HCT116 (cell line): ENCODE results near the gene SLAIN1. TPM values are rescaled to one million over a fixed set of nuclear protein-coding genes. Genes with fewer than 3 reads are reported as not detected.

Experiments used
- ATAC-seq: fragments of 200-7000 bp; cut with Tn5 transposase; 2 replicates; pipeline ENCODE4 v1.9.1; 2020; ENCODE audit warnings: mild to moderate bottlenecking, moderate library complexity
- BruUV-seq: library from RNA; stranded (reverse); fragments of 400-500 nt; replicated peaks from 2 replicates; lab custom pipeline; 2021; lab: Mats Ljungman, UMichigan
- CTCF ChIA-PET: fragments of 300-600 bp; sonication (Branson Sonifier 250); formaldehyde crosslinking; loops from one replicate; lab custom pipeline; 2021; ENCODE audit warnings: antibody characterized with exemption; lab: Charles Lee
- POLR2A ChIA-PET: fragments of 300-600, 350-600 bp; sonication (Branson Sonifier 250); formaldehyde crosslinking; loops from one replicate; lab custom pipeline; 2021; ENCODE audit warnings: antibody characterized with exemption; lab: Charles Lee
- RAD21 ChIA-PET, 2 experiments: fragments of 300-600 bp; sonication (Branson Sonifier 250); formaldehyde crosslinking; loops; one replicate each; lab custom pipeline; 2023; ENCODE audit warnings: low total read pairs in 2 of 2; ENCODE audit not compliant: uncharacterized antibody in 2 of 2, unreplicated experiment in 2 of 2, low non-redundant PET in 1 of 2; lab: Charles Lee
- DNase-seq: peaks from one replicate; pipeline ENCODE4 v3.0.0-alpha.2; 2010; ENCODE audit warnings: low read depth, low spot score
- H2AFZ ChIP-seq: fragments of 200-600 bp; shearing (Covaris generic), sonication (generic); 2 replicates; pipeline ENCODE4 v1.6.1; 2017; ENCODE audit warnings: low read depth, mixed run types, mixed read lengths, antibody characterized with exemption, low read length; ENCODE audit not compliant: poor library complexity, severe bottlenecking
- H3K27ac ChIP-seq: 2 replicates; pipeline ENCODE4 v1.5.1; 2012; ENCODE audit warnings: low read depth, low read length
- H3K27me3 ChIP-seq: fragments of 200-600 bp; sonication (generic); 2 replicates; pipeline ENCODE4 v1.6.1; 2016; ENCODE audit warnings: mixed run types, low read length, mixed read lengths; ENCODE audit not compliant: insufficient read depth
- H3K36me3 ChIP-seq, 2 experiments: fragments of 200-500 bp in 1 of 2; fragments of 200-600 bp in 1 of 2; sonication (Bioruptor generic) in 1 of 2; sonication (generic) in 1 of 2; 2 replicates each; pipeline versions ENCODE4 v1.5.1 to v1.6.1; 2014 to 2016; ENCODE audit warnings: low read length in 2 of 2, inconsistent platforms in 1 of 2, mixed read lengths in 1 of 2, mixed run types in 1 of 2; ENCODE audit not compliant: insufficient read depth in 2 of 2, control insufficient read depth in 1 of 2
- H3K4me1 ChIP-seq, 2 experiments: fragments of 200-600 bp in 1 of 2; sonication (generic) in 1 of 2; 2 replicates each; pipeline versions ENCODE4 v1.5.1 to v1.6.1; 2012 to 2017; ENCODE audit warnings: low read length in 2 of 2, inconsistent platforms in 1 of 2, mild to moderate bottlenecking in 1 of 2, mixed read lengths in 1 of 2, mixed run types in 1 of 2, moderate library complexity in 1 of 2; ENCODE audit not compliant: insufficient read depth in 2 of 2, control insufficient read depth in 1 of 2
- H3K4me2 ChIP-seq: fragments of 200-600 bp; sonication (generic); 2 replicates; pipeline ENCODE4 v1.6.1; 2017; ENCODE audit warnings: mixed run types, low read length, mixed read lengths
- H3K4me3 ChIP-seq, 2 experiments: fragments of 200-600 bp in 1 of 2; sonication (generic) in 1 of 2; replicated peaks in 1 of 2; 2 replicates each; pipeline ENCODE4 v1.5.1; 2011 to 2016; ENCODE audit warnings: low read length in 2 of 2, control low read depth in 1 of 2, low read depth in 1 of 2, mild to moderate bottlenecking in 1 of 2, mixed read lengths in 1 of 2, mixed run types in 1 of 2
- H3K79me2 ChIP-seq: fragments of 200-600 bp; sonication (generic); 2 replicates; pipeline ENCODE4 v1.6.1; 2017; ENCODE audit warnings: mild to moderate bottlenecking, mixed run types, low read length, moderate library complexity, mixed read lengths; ENCODE audit not compliant: insufficient read depth
- H3K9ac ChIP-seq: fragments of 200-600 bp; sonication (generic); 2 replicates; pipeline ENCODE4 v1.6.1; 2016; ENCODE audit warnings: low read length, mixed read lengths
- H3K9me2 ChIP-seq: fragments of 200-600 bp; sonication (generic), shearing (Covaris generic); 2 replicates; pipeline ENCODE4 v1.6.1; 2017; ENCODE audit warnings: mixed run types, mild to moderate bottlenecking, moderate library complexity; ENCODE audit not compliant: insufficient read depth
- H3K9me3 ChIP-seq, 2 experiments: fragments of 200-500 bp in 1 of 2; fragments of 200-600 bp in 1 of 2; sonication (Bioruptor generic) in 1 of 2; sonication (generic) in 1 of 2; 2 replicates each; pipeline ENCODE4 v1.6.1; 2014 to 2017; ENCODE audit warnings: low read length in 2 of 2, mixed read lengths in 2 of 2, inconsistent platforms in 1 of 2, low read depth in 1 of 2, mild to moderate bottlenecking in 1 of 2, mixed run types in 1 of 2, moderate library complexity in 1 of 2; ENCODE audit not compliant: control insufficient read depth in 1 of 2, insufficient read depth in 1 of 2
- H4K20me1 ChIP-seq: fragments of 200-600 bp; sonication (generic), shearing (Covaris generic); 2 replicates; pipeline ENCODE4 v1.6.1; 2017; ENCODE audit warnings: mixed run types, mild to moderate bottlenecking, moderate library complexity; ENCODE audit not compliant: insufficient read depth
- ATF3 ChIP-seq: IDR thresholded peaks from 2 replicates; pipeline ENCODE4 v1.6.1; 2012
- CEBPB ChIP-seq: IDR thresholded peaks from 2 replicates; pipeline ENCODE4 v1.6.1; 2012; ENCODE audit warnings: low read depth
- EGR1 ChIP-seq: IDR thresholded peaks from 2 replicates; pipeline ENCODE4 v1.6.1; 2012; ENCODE audit warnings: low read depth
- EZH2 ChIP-seq: fragments of 200-600 bp; sonication (generic); IDR thresholded peaks from 2 replicates; pipeline ENCODE4 v1.6.1; 2017; ENCODE audit warnings: antibody characterized with exemption, mixed run types
- EZH2phosphoT487 ChIP-seq: fragments of 200-600 bp; IDR thresholded peaks from 2 replicates; pipeline ENCODE4 v1.6.1; 2018; ENCODE audit warnings: antibody characterized with exemption, borderline replicate concordance
- FOSL1 ChIP-seq: IDR thresholded peaks from 2 replicates; pipeline ENCODE4 v1.6.1; 2012; ENCODE audit warnings: low read depth
- JUND ChIP-seq: IDR thresholded peaks from 2 replicates; pipeline ENCODE4 v1.6.1; 2012
- POLR2A ChIP-seq: IDR thresholded peaks from 2 replicates; pipeline ENCODE4 v1.7.0; 2011; ENCODE audit warnings: borderline replicate concordance; ENCODE audit not compliant: insufficient read depth, insufficient read length; ENCODE audit errors: extremely low read depth
- POLR2AphosphoS5 ChIP-seq: IDR thresholded peaks from 2 replicates; pipeline ENCODE4 v1.6.1; 2011; ENCODE audit warnings: mild to moderate bottlenecking, low read depth, low read length, moderate library complexity
- RAD21 ChIP-seq: IDR thresholded peaks from 2 replicates; pipeline ENCODE4 v1.6.1; 2012; ENCODE audit warnings: low read depth, mild to moderate bottlenecking
- REST ChIP-seq: IDR thresholded peaks from 2 replicates; pipeline ENCODE4 v1.6.1; 2012; ENCODE audit warnings: low read depth
- SP1 ChIP-seq: IDR thresholded peaks from 2 replicates; pipeline ENCODE4 v1.6.1; 2012; ENCODE audit warnings: low read depth
- SRF ChIP-seq: IDR thresholded peaks from 2 replicates; pipeline ENCODE4 v1.6.1; 2012; ENCODE audit warnings: low read depth
- YY1 ChIP-seq: IDR thresholded peaks from 2 replicates; pipeline ENCODE4 v1.6.1; 2011; ENCODE audit warnings: low read length, low read depth, moderate library complexity, mild to moderate bottlenecking; ENCODE audit not compliant: insufficient replicate concordance; ENCODE audit errors: extremely low read depth
- intact Hi-C: fragments of 100-400 bp; cut with micrococcal nuclease; formaldehyde crosslinking; loops from 2 replicates; pipeline ENCODE4 v1.10.0; 2022
- total RNA-seq: library from RNA; stranded (reverse); gene quantifications from one replicate; pipeline ENCODE4 v1.2.1, GENCODE V29; 2021; ENCODE audit not compliant: unreplicated experiment

Gene SLAIN1
- total RNA-seq, 1 experiment from 2014 or later: 0.34 TPM

GRCh38 chr13:77691871-77692270 lies 5.6 kb upstream of the SLAIN1 start (continued):
- no peak for TF ChIP-seq EGR1
- TF ChIP-seq POLR2AphosphoS5: no peak
- no peak for TF ChIP-seq RAD21
- no peak for TF ChIP-seq JUND
- TF ChIP-seq EZH2phosphoT487: no peak
- TF ChIP-seq SRF: no peak
- no peak for TF ChIP-seq ATF3
- TF ChIP-seq FOSL1: no peak

- Histone ChIP-seq H3K9me2 (no peaks in the 10 kb centered on the region), H3K27ac (no peak overlapping the region), H4K20me1 (no peaks in the 10 kb centered on the region)
- TF ChIP-seq JUND: no peak
- no peak for TF ChIP-seq CEBPB
- no peak for TF ChIP-seq SRF
- no peak for TF ChIP-seq YY1
- TF ChIP-seq EZH2: no peak
- TF ChIP-seq POLR2AphosphoS5: no peak
- TF ChIP-seq FOSL1: no peak
- TF ChIP-seq EZH2phosphoT487: no peak
- no peak for TF ChIP-seq SP1
- no peak for TF ChIP-seq REST
- TF ChIP-seq POLR2A: no peak
- TF ChIP-seq EGR1: no peak
- TF ChIP-seq RAD21: no peak
- TF ChIP-seq, all 23 proteins: peak for 0
- no peak overlapping the region for H2AFZ ChIP-seq
- intact Hi-C loops: no loop called here
- no peaks in the 10 kb centered on the region for H3K79me2 ChIP-seq
- no peaks in the 10 kb centered on the region for H3K9me3 ChIP-seq
- no TSS peak for BruUV-seq
- ATAC-seq (no peak), DNase-seq (no peak)
- H3K4me1 ChIP-seq: no peaks in the 10 kb centered on the region
- H3K4me3 ChIP-seq: no peak overlapping the region
- ChIA-PET POLR2A (no interaction called here), RAD21 (no interaction called here), CTCF (no interaction called here)
- no peaks in the 10 kb centered on the region for H3K36me3 ChIP-seq
- H3K9ac ChIP-seq: no peak overlapping the region
- no peaks in the 10 kb centered on the region for H3K27me3 ChIP-seq
- no peak overlapping the region for H3K4me2 ChIP-seq
Measured at GRCh38 chr13:77692746-77693448, 4.6 kb upstream of the SLAIN1 start.
